COR-L47 (cell line): ENCODE results near the gene ANKRD28.
"Not testable (repeated sequence)": the region's sequence is repeated elsewhere in the genome, so short reads cannot be mapped to it uniquely, and the experiment has no call there.

Experiments
- DNase-seq: peaks from one replicate; lab custom pipeline; 2025; lab: John Stamatoyannopoulos, UW

The ANKRD28 gene

DNA sequence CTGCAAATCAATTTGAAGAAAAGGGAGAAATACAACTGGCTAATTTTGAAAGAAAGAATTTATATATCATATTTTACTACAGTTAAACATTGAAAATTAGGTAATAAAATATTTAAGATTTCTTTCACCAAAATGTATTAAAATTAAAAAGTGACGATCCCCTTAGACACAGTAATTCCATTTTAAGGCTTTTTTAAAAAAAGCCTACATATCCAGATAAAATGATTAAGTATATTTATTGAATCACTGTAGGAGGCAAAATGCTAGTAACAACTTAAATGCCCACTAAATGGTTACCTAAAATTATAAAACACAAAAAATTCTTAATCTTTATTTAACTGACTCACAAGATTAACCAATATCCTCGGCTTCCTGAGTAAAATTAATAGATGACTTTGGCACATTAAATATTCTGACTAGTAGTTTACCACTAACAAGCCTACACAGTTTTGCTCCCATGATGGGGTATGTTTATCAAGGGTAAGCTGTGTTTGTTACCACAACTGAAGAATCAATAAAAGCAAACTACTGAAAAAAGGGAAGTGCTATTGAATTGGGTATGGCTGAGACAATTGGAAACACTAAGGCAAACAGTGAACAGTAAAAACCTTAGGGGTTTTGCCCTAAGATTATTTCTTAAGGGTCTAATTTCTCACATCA lies 28.4 kb downstream of the ANKRD28 start:
- no peak for DNase-seq

- DNase-seq = no peak
Measured at GRCh38 chr3:15768421-15769255, 29.1 kb downstream of the ANKRD28 start.

GRCh38 chr3:15766406-15766805 lies 31.4 kb downstream of the ANKRD28 start:
- DNase-seq = no peak

DNA sequence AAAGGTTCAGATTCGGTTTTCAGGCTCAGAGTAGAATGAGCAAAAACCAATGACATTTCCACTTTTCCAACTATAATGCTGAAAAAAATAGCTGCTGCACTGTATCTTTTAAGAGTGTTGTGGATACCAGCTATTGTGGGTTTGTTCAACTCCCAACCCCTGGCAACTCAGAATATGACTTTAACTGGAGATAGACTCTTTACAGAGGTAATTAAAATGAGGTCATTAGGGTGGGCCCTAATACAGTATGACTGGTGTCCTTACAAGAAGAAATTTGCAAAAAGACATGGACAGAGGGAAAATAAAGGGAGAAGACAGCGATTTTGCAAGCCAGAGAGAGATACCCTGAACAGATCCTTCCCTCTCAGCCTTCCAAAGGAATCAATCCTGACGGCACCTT lies 39.5 kb downstream of the ANKRD28 start:
- no peak for DNase-seq

DNA sequence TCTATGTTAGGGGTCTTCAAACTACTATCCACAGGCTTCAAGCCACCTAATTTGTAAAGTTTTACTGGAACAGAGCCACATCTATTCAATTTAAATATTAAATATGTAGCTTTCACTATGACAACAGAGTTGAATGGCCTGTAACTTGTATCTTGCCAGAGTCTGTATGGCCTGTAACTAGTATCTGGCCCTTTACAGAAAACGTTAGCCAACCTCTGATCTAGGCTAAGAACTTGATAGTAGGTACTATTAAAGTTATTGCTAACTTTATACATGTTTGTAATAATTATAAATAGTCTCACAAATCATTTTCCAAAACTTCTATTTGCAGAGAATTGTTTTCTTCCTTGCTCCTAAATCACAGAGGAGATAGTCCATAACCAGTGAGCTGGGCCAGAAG lies 40.0 kb downstream of the ANKRD28 start:
- no peak for DNase-seq

DNA sequence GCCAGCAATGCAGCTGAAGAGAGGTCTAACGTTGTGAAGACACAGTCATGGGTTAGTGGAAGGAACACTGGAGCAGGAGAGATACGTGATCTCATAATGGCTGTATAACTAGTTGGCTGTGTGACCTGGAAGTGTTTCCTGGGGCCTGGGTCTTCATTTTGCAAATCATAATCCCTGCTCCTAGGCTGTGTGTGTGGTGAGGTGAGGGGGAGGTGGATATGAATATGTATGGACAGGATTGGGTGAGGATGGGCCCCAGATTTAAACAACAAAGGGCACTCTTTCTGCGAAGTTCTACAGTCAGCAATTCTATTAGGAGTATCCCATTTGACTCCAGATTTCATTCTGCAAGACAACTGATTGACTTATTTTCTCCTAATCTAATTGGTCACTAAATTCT lies 41.3 kb downstream of the ANKRD28 start:
- DNase-seq = no peak

GRCh38 chr3:15755780-15756179 lies 42.0 kb downstream of the ANKRD28 start:
- no peak for DNase-seq

DNA sequence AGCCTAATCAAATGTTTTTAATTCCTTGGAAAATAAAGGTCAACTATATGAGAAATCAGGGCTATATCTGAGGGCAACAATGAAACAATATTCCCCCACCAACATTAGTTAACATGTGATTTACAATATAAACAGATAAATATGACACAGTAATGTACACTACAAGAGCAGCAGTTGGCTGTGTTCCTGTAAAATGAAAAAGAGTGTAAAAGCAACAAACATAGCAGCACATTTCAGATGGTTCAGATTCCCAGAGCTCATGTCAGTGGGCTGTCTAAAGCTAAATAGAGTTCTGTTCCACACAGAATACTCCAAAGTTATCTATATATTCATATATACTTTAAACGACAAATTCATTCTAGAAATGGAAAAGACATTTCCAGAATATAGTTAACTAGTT lies 42.6 kb downstream of the ANKRD28 start:
- DNase-seq = no peak

DNA sequence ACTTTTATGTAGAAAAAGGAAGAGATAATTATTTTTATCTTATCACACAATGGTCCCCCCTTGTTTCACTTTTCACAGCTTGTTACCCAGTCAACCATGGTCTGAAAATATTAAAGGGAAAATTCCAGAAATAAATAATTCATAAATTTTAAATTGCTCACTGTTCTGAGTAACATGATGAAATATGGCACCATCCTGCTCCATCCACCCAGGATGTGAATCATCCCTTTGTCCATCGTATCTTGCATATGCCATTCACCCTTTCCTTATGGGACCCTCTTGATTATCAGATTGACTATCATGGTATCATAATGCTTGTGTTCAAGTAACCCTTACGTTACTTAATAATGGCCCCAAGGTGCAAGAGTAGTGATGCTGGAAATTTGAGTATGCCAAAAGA lies 43.7 kb downstream of the ANKRD28 start:
- no peak for DNase-seq

DNA sequence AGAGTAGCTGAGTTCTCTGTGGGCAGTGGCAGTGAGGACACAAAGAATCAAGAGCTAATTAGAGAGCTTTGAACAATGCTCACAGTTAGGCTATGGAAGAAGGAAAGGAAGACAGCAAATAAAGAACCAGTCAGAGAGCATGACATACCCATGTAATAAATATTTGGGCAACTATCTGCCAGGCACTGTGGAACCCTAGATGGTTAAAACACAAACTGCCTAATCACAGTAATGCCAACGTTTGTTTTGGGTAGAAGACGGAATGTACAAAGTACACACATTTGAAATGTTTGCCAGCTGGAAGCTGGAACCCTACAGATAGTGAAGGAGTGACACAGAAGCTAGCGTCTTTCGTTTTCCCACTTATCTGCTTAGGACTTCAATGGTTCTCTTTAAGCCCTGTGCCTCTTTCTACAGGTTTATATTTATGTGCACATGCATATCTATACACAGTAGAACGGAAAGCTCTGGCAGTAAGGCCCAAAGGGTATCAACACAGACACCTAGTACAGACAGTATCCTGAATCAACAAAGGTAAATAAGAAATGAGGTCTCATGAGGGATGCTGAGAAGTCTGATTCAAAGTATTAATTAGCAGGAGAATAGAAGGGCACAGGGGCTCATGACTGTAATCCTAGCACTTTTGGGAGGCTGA lies 44.6 kb downstream of the ANKRD28 start:
- no peak for DNase-seq

- no peak for DNase-seq
Measured at GRCh38 chr3:15750879-15751278, 46.9 kb downstream of the ANKRD28 start.

DNA sequence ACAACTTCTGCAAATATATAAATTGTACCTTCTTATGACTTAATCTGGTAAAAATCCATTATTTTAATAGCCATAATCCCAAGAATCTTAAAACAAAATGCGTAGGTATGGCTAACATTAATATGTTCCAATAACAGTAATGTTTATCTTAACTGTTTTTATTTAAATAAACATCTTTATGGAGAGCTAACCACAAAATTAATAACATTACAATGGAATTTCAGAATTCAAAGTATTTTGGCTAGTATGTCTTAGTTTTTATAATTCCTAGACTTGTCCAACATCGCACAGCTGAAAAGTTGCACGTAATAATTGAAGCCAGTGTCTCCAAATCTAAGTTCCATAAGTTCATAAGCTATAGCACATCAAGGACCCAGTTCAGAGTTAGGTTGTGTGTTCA lies 47.6 kb downstream of the ANKRD28 start:
- DNase-seq = no peak

GRCh38 chr3:15745896-15746295 lies 51.9 kb downstream of the ANKRD28 start:
- DNase-seq = not testable (repeated sequence)

GRCh38 chr3:15744176-15744575 lies 53.6 kb downstream of the ANKRD28 start:
- no peak for DNase-seq

GRCh38 chr3:15743587-15744009 lies 54.2 kb downstream of the ANKRD28 start:
- no peak for DNase-seq

DNA sequence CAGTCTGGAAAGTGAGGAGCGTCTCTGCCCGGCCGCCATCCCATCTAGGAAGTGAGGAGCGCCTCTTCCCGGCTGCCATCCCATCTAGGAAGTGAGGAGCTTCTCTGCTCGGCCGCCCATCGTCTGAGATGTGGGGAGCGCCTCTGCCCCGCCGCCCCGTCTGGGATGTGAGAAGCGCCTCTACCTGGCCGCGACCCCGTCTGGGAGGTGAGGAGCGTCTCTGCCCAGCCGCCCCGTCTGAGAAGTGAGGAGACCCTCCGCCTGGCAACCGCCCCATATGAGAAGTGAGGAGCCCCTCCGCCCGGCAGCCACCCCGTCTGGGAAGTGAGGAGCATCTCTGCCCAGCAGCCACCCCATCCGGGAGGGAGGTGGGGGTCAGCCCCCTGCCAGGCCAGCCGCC lies 55.5 kb downstream of the ANKRD28 start:
- not testable (repeated sequence) for DNase-seq

- DNase-seq = not testable (repeated sequence)
Measured at GRCh38 chr3:15738616-15739005, 59.2 kb downstream of the ANKRD28 start.

GRCh38 chr3:15731024-15731423 lies 66.8 kb downstream of the ANKRD28 start:
- no peak for DNase-seq

GRCh38 chr3:15728766-15729165 lies 69.0 kb downstream of the ANKRD28 start:
- no peak for DNase-seq

DNA sequence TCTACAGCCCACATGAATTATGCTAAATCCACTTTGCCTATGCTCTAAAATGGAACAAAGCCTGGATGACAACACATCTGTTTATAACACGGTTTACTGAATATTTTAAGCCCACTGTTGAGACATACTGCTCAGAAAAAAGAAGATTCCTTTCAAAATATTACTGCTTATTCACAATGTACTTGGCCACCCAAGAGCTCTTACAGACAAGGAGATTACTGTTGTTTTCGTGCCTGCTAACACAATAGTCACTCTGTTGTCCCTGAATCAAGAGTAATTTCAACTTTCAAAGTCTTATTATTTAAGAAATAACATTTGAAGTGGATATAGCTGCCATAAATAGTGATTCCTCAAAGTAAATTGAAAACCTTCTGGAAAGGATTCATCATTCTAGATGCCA lies 70.9 kb downstream of the ANKRD28 start:
- DNase-seq = no peak

DNA sequence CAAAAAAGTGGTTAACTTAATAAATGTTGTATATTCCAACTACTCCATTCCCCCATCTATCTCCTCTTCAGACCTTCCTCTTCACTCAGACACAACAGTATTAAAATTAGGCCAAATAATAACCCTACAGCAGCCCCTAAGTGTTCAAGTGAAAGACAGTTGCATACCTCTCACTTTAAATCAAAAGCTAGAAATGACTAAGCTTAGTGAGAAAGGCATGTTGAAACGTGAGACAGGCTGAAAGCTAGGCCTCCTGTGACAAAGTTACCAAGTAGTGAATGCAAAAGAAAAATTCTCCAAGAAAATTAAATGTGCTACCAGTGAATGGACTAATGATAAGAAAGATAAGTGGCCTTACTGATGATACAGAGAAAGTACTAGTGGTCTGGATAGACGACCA lies 71.7 kb downstream of the ANKRD28 start:
- no peak for DNase-seq

- no peak for DNase-seq
Measured at GRCh38 chr3:15724446-15724845, 73.3 kb downstream of the ANKRD28 start.

DNA sequence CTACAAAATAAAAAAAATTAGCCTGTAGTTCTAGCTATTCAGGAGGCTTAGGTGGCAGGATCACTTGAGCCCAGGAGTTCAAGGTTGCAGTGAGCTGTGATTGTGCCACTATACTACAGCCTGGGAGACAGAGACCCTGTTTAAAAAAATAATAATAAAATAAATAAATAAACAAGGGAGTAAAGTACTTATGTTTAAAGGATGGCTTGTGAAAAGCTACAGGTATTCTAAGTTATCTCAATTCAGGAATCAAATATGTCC lies 74.2 kb downstream of the ANKRD28 start:
- DNase-seq = no peak
